ENCODE data around the gene SNRNP70. TPM values are rescaled to one million over a fixed set of nuclear protein-coding genes. Genes with fewer than 3 reads are reported as not detected.

The SNRNP70 gene
- total and polyA plus RNA-seq, 2 of the 13 experiments (the other 11 are each of a cell fraction or from before 2014, with no cell fraction given), result 150 to 210 TPM

DNA sequence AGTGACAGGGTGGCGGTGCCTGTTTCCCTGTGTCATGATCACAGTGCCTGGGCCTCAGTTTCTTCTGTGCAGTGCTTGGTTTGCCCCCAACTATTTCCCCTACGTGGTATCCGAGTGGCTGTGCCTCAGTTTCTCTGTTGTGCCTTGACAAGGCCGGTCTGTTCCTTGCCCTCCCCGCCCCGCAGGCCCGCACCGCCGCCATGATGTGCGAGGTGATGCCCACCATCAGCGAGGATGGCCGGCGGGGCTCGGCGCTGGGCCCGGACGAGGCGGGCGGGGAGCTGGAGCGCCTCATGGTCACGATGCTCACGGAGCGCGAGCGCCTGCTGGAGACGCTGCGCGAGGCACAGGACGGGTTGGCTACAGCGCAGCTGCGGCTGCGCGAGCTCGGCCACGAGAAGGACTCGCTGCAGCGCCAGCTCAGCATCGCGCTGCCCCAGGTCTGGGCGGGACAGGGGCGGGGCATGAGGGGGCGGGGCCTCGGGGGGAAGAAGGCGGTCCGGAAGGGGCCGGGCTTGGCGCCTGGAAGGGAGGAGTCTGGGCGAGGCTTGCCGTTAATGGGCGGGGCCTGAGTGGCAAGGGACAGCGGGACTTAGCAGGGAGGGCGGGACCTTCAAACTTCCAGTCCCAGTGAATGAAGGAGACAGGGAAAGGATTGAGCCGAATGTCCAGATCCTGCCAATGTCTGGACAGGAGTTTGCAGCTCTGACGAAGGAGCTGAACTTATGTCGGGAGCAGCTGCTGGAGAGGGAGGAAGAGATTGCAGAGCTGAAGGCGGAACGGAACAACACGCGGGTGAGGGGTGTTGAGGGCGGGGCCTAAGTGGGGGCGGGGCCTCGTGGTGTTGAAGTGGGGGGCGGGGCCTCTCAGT is 42.7 kb downstream of the SNRNP70 start (continued):
- TF ChIP-seq RAD51 (IDR thresholded peaks at IDR 0.05; ENCODE audit: borderline replicate concordance) (no peak), MZF1 (CRISPR knock-in tag; IDR thresholded peaks at IDR 0.05; ENCODE audit: borderline replicate concordance) (0 out of 2 replicates have a peak, but pooled peaks have one; percentile 72), CBFB (CRISPR knock-in tag; IDR thresholded peaks at IDR 0.05) (peak; percentile 92), SSRP1 (CRISPR knock-in tag; IDR thresholded peaks at IDR 0.05) (no peak), ZNF230 (CRISPR knock-in tag; IDR thresholded peaks at IDR 0.05) (peak; percentile 99), HNRNPLL (IDR thresholded peaks at IDR 0.05; ENCODE audit: low read depth, low read length, poor library complexity, severe bottlenecking) (peak; percentile 57), HOXA9 (CRISPR knock-in tag; IDR thresholded peaks at IDR 0.05; ENCODE audit: borderline replicate concordance) (peak; percentile 98), GABPB1 (CRISPR knock-in tag; IDR thresholded peaks at IDR 0.05) (peak; percentile 81), ZNF274 (CRISPR knock-in tag; IDR thresholded peaks at IDR 0.05) (peak; percentile 100), HNF4G (IDR thresholded peaks at IDR 0.05; ENCODE audit: borderline replicate concordance, low read depth, low read length) (no peak), HNF4G (CRISPR knock-in tag; IDR thresholded peaks at IDR 0.05; ENCODE audit: borderline replicate concordance, low read depth) (peak; percentile 59; the same call in 1 of the 2 replicates), ZNF382 (CRISPR knock-in tag; IDR thresholded peaks at IDR 0.05; ENCODE audit: borderline replicate concordance) (no peak), U2AF1 (optimal IDR thresholded peaks at IDR 0.05; ENCODE audit: low read depth, low read length) (no peak)
- TF ChIP-seq, protein P1, sequence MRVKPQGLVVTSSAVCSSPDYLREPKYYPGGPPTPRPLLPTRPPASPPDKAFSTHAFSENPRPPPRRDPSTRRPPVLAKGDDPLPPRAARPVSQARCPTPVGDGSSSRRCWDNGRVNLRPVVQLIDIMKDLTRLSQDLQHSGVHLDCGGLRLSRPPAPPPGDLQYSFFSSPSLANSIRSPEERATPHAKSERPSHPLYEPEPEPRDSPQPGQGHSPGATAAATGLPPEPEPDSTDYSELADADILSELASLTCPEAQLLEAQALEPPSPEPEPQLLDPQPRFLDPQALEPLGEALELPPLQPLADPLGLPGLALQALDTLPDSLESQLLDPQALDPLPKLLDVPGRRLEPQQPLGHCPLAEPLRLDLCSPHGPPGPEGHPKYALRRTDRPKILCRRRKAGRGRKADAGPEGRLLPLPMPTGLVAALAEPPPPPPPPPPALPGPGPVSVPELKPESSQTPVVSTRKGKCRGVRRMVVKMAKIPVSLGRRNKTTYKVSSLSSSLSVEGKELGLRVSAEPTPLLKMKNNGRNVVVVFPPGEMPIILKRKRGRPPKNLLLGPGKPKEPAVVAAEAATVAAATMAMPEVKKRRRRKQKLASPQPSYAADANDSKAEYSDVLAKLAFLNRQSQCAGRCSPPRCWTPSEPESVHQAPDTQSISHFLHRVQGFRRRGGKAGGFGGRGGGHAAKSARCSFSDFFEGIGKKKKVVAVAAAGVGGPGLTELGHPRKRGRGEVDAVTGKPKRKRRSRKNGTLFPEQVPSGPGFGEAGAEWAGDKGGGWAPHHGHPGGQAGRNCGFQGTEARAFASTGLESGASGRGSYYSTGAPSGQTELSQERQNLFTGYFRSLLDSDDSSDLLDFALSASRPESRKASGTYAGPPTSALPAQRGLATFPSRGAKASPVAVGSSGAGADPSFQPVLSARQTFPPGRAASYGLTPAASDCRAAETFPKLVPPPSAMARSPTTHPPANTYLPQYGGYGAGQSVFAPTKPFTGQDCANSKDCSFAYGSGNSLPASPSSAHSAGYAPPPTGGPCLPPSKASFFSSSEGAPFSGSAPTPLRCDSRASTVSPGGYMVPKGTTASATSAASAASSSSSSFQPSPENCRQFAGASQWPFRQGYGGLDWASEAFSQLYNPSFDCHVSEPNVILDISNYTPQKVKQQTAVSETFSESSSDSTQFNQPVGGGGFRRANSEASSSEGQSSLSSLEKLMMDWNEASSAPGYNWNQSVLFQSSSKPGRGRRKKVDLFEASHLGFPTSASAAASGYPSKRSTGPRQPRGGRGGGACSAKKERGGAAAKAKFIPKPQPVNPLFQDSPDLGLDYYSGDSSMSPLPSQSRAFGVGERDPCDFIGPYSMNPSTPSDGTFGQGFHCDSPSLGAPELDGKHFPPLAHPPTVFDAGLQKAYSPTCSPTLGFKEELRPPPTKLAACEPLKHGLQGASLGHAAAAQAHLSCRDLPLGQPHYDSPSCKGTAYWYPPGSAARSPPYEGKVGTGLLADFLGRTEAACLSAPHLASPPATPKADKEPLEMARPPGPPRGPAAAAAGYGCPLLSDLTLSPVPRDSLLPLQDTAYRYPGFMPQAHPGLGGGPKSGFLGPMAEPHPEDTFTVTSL (CRISPR knock-in tag; IDR thresholded peaks at IDR 0.05; ENCODE audit: borderline replicate concordance), result peak; percentile 75; the same call in 1 of the 2 replicates
- TF ChIP-seq, protein P2, sequence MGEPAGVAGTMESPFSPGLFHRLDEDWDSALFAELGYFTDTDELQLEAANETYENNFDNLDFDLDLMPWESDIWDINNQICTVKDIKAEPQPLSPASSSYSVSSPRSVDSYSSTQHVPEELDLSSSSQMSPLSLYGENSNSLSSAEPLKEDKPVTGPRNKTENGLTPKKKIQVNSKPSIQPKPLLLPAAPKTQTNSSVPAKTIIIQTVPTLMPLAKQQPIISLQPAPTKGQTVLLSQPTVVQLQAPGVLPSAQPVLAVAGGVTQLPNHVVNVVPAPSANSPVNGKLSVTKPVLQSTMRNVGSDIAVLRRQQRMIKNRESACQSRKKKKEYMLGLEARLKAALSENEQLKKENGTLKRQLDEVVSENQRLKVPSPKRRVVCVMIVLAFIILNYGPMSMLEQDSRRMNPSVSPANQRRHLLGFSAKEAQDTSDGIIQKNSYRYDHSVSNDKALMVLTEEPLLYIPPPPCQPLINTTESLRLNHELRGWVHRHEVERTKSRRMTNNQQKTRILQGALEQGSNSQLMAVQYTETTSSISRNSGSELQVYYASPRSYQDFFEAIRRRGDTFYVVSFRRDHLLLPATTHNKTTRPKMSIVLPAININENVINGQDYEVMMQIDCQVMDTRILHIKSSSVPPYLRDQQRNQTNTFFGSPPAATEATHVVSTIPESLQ (CRISPR knock-in tag; conservative IDR thresholded peaks at IDR 0.05), result peak; percentile 94
- TF ChIP-seq, protein P3, sequence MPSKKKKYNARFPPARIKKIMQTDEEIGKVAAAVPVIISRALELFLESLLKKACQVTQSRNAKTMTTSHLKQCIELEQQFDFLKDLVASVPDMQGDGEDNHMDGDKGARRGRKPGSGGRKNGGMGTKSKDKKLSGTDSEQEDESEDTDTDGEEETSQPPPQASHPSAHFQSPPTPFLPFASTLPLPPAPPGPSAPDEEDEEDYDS (CRISPR knock-in tag; IDR thresholded peaks at IDR 0.05), result peak; percentile 47; the same call in 1 of the 2 replicates
- TF ChIP-seq, protein P4, sequence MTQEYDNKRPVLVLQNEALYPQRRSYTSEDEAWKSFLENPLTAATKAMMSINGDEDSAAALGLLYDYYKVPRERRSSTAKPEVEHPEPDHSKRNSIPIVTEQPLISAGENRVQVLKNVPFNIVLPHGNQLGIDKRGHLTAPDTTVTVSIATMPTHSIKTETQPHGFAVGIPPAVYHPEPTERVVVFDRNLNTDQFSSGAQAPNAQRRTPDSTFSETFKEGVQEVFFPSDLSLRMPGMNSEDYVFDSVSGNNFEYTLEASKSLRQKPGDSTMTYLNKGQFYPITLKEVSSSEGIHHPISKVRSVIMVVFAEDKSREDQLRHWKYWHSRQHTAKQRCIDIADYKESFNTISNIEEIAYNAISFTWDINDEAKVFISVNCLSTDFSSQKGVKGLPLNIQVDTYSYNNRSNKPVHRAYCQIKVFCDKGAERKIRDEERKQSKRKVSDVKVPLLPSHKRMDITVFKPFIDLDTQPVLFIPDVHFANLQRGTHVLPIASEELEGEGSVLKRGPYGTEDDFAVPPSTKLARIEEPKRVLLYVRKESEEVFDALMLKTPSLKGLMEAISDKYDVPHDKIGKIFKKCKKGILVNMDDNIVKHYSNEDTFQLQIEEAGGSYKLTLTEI (CRISPR knock-in tag; conservative IDR thresholded peaks at IDR 0.05), result peak; percentile 42; the same call in 1 of the 2 replicates
